Activated gamma-delta T cell treated with Interleukin-2 at 50 U/mL for 16 hours (primary cell): ENCODE data around the gene NECAB3.

Source experiments
- DNase-seq: peaks from one replicate; pipeline ENCODE4 v3.0.0-alpha.2; 2020

Gene NECAB3

DNA sequence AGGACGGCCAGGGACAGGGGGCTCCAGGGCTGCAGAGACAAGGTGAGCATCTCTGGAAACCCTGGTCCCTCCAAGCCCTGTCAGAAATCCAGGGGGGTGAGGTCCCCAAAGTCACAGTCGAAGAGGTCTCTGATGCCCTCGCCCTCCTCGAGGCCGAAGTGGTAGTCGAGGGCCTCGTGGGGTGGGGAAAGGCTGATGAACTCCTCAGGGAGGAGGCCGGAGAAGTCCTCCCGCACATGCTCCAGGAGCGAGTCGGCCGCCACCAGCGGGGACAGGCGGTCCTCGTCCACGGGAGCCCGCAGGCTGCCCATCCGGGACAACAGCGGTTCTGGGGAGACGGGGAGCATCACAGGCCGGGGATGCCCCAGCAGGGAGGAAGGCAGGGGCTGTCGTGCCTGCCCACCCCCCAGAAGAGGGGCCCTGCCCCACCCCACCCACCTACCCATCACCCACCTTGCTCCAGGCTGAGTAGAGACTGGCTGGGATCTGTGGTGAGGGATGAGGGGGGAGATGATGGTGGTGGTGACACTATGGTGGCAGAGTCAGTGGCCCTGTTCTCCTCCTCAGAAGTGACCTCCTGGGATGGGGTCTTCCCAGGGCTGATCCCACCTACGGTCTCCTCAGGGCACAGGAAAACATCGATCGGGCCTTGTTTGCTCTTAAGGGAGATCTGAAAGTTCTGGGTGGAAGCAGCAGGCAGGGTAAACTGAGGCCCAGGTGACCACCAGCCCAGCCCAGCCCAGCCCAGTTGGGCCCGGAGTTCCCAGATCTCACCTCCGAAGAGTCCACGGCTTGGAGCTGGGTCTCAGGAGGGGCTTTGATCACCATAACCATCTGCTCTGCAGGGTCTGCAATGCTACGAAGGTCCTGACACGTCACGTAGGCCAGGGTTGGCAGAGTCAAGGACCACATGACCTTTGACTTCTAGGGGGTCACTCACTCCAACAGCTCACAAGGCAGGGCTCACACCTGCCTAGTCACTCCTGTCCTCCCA, 2.7 kb upstream of the NECAB3 start:
- no peak for DNase-seq

DNA sequence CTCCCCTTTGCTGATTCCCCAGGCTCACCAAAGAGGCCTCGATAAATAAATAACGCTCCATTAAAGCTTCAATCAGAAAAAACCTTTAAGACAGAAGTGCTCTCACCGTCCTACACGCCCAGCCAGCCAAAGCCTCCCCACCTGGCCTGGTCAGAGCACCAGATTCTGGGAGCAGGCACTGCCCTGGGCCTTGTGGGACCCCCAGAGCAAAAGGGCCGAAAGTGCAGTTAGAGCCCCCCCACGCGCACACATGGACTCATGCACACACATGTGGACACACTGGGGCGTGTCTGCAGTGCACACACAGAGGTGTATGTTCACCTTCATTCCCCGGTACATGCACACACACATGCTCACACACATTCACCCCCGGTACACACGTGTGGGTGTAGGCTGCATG, 1.9 kb upstream of the NECAB3 start:
- DNase-seq, result no peak

DNA sequence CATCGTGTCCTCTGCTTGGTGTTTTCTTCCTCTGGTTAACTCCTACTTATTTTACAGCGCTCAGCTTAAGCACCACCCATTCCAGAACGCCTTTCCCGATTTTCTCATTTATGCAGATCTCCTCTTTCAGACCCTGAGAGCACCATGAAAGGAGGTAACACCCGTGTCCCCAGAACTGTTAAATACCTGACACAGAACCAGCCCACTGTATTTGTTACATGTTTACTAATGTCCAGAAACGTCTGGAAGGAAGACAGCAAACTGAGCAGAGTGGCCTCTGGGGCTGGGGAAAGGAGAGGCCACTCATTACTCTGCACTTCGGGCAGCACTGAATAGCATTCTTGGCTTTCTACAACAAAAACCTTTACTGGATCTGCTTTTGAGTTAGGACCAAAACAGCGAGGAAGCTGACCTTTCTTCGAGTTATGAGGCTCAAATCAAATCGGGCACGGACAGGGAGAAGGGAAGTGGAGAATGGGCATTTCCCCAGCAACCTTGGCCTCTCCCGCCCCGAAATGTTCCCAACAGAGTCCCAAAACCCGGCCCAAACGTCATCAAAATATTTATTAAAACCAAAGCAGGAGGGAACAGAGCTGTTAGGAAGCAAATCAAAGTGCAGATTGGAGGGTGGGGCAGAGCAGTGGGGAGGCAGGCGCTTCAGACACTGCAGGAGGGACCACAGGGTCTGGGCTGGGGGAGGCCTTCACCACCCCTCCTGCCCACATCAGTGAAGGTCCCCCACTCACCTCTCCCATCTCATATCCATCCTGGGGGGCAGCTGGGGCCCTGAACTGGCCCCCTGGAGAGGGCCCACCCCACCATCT, 1.1 kb upstream of the NECAB3 start:
- no peak for DNase-seq

DNA sequence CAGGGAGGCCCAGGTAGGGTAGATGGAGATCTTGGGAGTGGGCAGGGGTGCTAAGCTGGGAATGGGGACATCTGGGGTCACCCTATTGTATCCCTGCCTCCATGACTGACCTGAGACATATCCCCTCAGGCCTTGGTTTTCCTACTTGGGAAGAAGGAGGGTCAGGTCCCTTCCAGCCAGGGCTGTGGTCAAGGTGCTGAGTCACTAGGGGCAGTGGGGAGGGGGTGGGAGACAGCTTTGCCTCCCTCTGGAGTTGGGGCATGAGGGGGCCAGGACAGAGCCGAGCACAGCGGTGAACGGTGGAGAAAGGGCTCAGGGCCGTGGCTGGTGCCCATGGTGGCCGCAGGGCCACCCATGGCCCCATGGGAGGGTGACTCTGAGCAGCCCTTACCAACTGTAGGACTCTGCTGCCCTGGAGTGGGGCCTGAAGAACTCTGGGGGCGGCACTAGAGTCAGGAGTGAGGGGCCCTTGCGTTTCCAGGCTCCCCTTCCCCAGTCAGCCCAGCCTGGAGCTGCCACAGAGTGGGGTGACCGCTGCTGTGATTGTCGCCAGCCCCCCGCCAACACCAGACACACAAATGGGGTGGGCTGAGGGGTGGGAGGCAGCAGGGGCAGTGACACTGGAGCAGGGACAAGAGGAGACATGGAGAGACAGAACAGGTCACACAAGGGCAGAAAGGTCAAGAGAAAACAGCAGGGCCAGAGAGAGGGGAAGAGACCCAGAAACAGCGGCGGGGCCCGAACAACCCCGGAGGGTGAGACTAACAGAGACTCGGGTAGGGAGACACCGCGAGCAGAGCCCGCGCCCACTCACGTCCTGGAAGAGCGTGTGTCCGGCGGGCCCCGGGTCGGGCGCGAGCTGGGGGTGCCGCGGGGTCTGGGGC, 576 bp downstream of the NECAB3 start:
- DNase-seq, result no peak

DNA sequence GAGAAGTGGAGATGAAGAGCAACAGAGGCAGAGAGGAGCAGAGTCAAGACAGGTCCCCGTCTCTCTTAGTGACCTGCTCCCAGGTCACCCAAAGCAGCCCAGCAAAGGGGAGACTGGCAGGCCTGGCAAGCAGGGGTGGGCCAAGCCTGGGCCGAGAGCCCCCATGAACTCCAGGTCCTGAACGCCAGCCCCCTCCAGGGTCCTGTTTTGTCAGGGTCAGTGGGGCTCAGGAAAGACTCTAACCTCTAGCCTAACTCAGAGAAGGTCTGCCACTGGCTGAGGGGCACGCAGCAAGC, 1.2 kb downstream of the NECAB3 start:
- DNase-seq, result no peak

DNA sequence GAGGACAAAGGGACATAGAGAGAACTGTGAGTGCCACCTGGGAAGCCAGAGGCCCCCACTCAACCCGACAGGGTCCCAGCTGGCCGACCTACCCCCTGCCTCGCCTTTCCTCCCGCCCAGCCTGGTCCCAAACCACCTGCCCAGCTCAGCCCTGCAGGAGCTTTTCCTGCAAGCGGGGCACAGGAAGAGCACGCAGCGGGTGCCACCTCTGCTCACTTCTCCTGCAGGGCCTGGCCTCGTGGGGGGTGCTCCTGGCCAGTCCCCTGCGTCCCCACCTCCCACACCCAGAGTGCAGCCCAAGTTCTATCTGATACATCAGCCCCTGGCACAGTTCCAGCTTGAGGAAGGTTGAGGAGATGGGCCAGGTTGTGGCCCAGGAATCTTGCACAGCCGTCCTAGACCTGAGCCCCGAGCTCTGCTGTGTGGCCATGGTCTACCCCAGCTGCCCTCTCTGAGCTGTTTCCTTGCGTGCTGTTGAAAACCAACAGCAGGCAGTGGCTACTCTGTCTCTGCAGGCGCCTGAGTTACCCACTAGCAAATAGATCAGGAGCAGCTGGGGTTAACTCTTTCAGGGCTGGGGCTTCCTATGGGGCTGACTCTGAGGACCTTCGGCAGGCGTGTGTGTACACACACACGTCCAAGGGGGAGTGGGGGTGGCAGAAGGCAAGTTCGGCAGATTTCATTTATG, 1.7 kb downstream of the NECAB3 start:
- no peak for DNase-seq

DNA sequence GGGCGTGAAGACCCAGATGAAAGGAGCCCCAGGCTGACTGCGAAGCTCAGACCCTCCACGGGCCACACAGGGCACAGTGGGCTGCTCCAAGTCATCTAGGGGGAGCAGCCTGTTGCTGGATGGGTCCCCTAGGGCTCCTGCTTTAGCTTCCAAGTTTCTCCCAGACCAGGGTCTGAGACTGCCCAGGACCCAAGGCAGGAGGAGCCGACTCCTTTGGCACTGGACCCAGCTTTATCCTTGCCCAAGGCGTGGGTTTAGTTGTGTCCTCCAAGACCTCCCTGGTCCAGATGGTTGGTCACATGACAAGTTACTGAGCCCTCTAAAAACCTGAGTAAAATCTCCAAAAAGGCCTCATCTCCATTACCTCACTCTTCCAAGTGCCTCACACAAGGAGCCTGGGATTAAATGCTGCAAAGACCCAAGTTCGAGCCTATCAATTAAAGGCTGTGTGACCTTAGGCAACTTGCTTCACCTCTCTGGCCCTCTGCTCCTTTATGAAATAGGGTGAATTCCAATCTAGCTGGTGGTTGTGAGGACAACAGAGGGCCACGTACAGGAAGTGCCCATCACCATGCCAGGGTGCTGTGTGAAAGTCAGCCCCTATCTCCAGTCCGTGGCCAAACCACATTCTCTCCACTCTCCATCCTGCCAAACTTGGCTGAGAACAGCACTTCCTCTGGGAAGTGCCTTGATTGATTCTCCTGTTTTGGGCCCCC, 2.5 kb downstream of the NECAB3 start:
- DNase-seq, result no peak

DNA sequence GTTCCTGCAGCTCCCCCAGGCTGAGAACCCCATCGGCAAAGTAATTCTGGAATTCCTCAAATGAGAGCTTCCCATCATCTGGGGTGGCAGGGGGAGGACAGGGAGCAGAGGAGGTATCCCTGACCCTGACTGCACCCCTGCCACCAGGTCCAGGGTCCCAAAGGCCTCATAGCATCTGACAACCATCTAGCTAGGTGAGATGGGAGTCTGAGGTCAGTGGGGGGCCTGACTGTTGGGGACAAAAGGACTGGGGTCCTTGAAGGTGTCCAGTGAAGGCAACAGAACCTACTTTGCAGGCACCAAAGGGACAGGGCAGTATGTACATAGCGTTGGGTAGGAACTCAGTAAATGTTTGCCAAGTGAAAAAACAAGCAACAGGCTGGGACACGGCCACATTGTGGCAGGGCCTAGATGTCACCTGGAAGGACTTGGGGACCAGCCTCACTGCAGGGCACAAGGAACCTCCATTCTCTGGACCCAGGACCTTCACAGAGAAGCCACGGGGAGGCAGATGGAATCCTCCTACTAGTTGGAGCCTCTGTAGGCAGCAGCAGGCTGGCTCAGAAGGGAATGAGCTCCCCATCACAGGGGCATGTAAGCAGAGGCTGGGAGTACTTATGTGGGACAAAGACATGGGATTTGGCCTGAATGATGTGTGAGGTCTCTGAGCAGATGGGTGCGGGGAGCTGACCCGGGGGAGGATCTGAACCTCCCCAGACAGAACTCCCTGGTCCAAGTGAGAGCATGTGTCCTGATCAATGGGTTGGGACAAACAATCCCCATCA, 3.3 kb downstream of the NECAB3 start:
- DNase-seq, result no peak

DNA sequence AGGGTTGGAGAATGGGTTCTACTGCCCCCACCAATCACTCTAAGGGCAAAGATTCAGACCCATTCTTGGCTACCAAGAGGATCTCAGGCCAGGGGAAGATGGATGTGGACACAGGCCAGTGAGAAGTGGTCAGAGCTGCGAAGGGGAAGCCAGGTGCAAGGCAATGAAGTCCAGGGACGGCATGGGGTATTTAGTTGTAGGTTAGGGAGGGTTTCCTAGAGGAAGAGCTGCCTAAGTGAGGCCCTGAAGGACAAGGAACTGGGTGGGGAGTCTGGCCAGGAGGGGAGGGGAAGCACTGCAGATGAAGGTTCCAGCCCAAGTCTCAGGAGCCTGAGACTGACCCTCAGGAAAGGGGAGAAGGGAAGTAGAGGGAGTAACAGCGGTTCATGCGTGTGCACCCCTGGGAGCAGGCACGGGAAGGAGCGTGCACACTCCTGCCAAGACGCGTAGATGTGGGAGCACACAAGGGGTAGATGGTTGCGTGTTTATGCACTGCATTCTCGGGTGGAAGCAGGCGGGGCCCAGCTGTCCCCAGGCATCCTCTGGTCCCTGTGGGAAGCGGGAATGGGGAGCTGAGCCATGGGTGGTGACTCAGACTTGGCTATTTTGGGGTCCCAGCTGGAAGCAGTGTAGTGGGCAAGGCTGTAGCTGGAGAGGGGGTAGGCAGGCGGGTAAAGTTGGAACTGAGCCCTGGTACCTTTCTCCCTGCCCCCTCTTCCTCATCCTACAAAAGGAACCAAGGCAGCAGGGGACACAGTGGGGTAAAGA, 4.2 kb downstream of the NECAB3 start:
- DNase-seq, result no peak

DNA sequence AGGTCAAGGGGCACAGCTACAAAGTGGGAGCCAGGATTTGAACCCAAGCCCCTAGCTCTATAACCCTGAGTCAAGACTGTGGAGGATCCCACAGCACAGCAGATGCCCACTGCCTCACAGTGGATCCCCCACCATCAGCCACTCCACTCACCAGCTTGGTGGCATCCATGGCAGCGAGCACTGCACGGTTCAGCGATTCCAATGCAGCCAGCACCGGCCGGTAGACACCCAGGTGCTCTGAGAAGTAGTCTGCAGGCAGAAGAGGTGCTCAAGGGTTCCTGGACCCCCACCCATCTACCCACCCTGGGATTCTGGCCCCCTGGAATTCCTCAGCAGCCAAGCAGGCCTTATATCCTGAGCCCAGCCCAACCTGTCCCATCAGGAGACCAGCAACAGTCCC, 5.0 kb downstream of the NECAB3 start:
- DNase-seq, result no peak

DNA sequence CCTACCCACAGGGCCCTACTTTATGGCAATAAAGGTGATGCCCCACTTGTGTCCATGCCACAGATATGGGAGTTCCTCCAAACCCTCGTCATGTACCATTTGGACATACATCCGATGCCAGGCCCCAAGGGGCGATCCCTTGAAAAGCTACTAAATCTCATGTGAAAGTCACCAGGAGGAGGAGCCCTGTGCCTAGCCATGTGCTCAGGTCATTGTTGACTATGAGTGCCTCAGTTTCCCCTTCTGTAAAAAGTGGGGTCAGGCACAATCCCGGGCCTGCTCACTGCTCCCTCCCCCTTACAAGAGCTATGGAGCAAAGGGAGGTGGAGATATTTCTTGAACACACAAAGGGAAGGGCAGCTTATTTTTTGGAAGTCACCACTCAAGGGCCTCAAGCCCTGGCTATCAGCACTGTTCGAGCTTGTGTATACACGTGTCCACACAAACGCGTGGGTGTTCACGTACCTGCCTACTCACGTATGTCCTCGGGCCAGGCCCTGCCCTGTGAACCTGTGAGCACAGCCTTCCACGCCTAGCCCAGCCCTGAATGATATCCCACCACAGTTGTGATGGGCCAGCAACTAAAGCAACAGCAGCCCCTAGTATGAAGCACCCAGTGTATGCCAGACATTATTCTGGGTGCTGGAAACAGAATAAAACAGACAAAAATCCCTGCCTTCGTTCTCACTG, 5.6 kb downstream of the NECAB3 start:
- no peak for DNase-seq

DNA sequence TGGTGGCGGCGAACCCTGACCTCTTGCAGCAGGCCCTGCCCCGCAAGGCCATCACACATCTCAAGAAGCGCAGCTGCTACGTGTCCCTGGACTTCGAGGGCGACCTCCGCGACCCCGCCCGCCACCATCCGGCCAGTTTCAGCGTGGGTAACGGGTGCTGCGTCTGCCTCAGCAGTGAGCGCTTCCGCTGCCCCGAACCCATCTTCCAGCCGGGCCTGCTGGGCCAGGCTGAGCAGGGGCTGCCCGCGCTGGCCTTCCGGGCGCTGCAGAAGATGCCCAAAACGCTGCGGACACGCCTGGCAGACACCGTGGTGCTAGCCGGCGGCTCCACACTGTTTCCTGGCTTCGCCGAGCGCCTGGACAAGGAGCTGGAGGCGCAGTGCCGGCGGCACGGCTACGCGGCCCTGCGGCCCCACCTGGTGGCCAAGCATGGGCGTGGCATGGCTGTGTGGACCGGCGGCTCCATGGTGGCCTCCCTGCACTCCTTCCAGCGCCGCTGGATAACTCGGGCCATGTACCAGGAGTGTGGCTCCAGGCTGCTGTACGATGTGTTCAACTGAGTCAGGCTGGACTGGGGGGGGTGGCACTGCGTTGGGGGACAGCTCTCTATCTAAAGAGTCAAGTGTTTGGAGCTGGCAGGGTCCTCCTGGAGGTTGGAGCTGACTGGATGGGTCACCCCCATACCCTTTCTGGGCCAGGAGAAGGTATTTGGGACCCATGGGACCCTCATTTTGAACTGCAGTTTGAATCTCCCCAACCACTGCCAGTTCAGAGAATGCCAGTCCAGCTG, 6.4 kb downstream of the NECAB3 start:
- peak; percentile 73 for DNase-seq

DNA sequence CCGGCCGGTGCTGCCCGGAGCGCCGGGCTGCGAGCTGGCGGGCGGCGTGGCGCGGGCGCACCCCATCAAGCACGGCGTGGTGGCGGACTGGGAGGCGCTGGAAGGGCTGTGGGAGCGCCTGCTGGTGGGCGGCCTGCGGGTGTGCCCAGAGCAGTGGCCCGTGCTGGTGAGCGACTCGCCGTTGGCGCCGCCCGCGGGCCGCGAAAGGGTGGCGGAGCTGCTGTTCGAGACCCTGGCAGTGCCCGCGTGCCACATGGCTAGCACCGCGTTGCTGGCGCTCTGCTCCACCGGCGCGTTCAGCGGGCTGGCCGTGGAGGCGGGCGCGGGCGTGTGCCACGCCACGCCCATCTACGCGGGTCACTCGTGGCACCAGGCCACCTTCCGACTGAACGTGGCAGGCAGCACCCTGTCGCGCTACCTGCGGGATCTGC, 7.0 kb downstream of the NECAB3 start:
- DNase-seq, result no peak

DNA sequence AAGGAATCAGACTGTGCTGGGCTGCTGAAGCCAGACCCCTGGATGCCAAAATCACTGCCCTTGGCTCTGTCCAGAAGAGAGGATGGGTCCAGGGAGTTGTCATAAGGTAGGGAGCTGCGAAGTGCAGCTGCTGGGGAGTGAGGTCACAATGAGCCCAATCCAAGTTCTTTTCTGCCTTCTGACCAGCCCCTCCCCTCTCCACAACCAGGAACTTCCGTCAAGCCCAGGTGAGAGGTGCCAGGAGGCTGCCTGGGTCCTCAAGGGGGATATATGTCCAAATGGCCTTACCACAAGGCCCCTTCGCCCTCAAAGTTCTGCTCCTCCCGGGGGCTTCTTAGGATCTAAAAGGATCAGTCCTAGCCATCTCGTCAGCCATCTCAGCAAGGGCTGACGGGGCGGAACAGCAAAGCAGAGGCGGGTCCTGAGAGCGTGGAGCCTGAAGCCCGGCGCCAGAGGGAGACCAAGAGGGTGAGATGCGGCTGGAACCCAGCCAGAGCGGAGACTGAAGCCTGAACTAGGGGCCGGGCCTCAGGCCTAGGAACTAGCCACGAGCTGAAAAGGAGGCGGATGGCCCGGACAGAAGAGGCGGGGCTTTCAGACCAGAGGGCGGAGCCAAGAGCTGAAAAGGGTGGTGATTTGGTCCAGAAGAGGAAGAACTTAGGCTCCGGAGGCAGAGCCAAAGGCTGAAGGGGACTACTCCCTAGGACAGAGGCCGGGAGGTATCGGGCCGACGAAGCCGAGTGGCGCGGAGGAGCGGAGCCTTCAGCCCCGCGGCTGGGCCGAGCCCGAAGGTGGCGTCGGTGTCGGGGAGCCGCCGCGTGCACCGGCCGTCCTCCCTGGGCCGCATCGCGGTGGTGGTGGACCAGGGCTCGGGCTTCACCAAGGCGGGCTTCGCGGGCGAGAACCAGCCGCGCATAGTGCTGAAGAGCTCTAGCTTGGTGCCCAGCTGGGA, 7.7 kb downstream of the NECAB3 start, which contains the start of gene ACTL10:
Gene ACTL10 (plus strand): TSS at position 651 of the 952 bp plus-strand sequence. CDS start 555 bp downstream, outside the sequence.
- DNase-seq, result peak; percentile 79

DNA sequence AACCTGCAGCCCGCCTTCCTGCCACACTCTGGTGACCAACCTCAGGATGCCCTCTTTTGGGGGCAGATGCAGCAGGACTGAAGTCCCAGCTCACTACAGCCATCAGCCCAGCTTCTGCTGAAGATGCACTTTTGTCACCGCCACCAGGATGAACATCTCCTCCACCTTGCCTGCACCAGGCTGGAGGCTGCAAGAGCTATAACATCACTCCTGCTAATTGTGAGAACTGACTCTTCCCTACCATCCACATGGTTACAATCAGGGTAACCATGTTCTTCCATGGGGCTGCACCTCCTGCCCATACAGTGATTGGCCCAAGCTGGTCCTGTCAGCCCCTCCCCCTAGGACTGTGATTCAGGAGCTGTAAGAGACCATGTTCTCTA, 9.5 kb downstream of the NECAB3 start:
- DNase-seq, result no peak

DNA sequence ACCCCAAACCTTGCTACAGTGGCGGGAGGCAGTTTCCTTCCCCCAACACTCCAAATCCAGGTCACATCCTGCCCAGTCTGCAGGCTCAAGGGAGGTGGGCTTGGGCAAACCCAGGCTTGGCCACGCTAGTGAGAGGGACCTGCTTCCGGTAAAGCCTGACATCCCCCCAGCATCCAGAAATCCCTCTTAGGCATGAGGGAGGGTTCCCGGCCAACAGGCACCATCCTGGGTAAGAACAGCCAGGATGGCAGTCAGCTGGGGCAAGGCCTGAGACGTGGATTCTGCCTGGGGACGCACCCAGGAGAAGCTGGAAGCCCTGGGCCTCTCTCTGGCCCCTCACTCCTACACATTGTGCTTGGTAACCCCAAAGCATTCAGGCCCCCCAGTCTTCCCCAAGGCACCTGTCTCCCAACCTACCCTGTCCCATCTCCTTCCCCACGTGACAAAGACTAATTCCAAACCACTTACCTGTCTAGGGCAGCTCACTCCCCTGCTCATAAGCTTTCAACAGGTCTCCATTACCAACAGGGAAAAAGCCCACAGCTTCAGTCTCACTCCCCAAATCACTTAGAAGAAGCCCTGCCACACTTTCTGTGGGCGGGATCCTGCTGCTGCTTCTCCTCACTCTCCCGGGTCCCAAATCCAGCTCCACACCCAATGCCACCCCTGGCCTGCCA, 10.0 kb downstream of the NECAB3 start:
- no peak for DNase-seq
